ENCODE results near the gene MUC4. TPM values are rescaled to one million over a fixed set of nuclear protein-coding genes. Genes with fewer than 3 reads are reported as not detected.
A peak's percentile ranks its signal among the peaks of the same experiment; 100 is the strongest.

The MUC4 gene, protein sequence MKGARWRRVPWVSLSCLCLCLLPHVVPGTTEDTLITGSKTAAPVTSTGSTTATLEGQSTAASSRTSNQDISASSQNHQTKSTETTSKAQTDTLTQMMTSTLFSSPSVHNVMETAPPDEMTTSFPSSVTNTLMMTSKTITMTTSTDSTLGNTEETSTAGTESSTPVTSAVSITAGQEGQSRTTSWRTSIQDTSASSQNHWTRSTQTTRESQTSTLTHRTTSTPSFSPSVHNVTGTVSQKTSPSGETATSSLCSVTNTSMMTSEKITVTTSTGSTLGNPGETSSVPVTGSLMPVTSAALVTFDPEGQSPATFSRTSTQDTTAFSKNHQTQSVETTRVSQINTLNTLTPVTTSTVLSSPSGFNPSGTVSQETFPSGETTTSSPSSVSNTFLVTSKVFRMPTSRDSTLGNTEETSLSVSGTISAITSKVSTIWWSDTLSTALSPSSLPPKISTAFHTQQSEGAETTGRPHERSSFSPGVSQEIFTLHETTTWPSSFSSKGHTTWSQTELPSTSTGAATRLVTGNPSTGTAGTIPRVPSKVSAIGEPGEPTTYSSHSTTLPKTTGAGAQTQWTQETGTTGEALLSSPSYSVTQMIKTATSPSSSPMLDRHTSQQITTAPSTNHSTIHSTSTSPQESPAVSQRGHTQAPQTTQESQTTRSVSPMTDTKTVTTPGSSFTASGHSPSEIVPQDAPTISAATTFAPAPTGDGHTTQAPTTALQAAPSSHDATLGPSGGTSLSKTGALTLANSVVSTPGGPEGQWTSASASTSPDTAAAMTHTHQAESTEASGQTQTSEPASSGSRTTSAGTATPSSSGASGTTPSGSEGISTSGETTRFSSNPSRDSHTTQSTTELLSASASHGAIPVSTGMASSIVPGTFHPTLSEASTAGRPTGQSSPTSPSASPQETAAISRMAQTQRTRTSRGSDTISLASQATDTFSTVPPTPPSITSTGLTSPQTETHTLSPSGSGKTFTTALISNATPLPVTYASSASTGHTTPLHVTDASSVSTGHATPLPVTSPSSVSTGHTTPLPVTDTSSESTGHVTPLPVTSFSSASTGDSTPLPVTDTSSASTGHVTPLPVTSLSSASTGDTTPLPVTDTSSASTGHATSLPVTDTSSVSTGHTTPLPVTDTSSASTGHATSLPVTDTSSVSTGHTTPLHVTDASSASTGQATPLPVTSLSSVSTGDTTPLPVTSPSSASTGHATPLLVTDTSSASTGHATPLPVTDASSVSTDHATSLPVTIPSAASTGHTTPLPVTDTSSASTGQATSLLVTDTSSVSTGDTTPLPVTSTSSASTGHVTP (N-terminal part only)
- total RNA-seq (2014; rRNA removed; shearing (Covaris generic); ENCODE audit: low replicate concordance): not detected in 2 replicates

DNA sequence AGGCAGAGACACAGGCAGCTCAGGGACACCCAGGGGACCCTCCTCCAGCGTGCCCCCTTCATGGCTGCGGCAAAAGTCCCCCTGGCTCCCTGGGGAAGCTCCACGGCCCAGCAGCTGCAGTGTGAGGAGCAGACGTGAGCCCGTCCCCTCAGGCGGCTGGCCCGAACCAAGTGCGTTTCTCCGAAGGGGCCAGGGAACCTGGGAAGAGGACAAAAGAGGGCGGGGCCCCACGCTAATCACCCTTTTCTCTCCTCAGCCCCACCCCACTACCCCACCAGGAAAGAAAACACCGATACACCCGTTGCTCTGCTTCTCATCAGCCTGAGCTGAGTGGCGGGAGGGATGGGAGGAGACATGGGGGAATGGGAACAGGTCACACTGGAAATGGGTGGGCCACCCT, at the start of gene MUC4:
MUC4 (minus strand) TSS at position 174 of the 400 bp plus-strand sequence; CDS start at position 62, 112 bp downstream.
- Histone ChIP-seq H3K36me3 (ENCODE audit: insufficient read depth, low read length) (no peaks in the 10 kb centered on the region), H2AFZ (ENCODE audit: low read length) (no peak within 1 kb of the TSS), H3K4me2 (ENCODE audit: low read depth, low read length, poor library complexity, severe bottlenecking) (no peak within 1 kb of the TSS), H3K27ac (ENCODE audit: low read length) (no peak within 1 kb of the TSS), H3K27me3 (ENCODE audit: low read length) (no peaks in the 10 kb centered on the region), H3K79me2 (ENCODE audit: low read length) (no peaks in the 10 kb centered on the region), H3K9me2 (replicated peaks; ENCODE audit: insufficient read depth, low read length) (no peaks in the 10 kb centered on the region), H4K20me1 (ENCODE audit: insufficient read depth, low read depth, low read length) (no peaks in the 10 kb centered on the region), H3K4me3 (ENCODE audit: low read length) (no peak within 1 kb of the TSS), H3K9me3 (ENCODE audit: low read length) (no peaks in the 10 kb centered on the region), H3K4me1 (ENCODE audit: low read length) (no peaks in the 10 kb centered on the region), H3K9ac (ENCODE audit: low read length) (no peak within 1 kb of the TSS)
- no peak for DNase-seq

DNA sequence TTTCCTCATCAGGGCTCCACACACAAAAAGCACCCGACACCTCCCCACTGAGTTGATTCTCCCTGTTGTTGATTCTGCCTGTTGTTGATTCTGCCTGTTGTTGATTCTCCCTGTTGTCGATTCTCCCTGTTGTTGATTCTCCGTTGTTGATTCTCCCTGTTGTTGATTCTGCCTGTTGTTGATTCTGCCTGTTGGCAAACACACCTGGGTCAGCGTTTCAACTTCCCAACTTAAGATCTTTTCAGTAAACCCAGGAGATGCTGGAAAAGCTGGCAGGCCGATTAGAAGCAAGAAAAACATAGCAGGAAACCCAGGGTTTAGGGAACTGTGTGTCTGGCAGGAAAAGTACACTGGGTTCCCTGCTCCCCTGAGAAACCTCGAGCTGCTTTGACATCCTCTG, 48.7 kb upstream of the MUC4 start:
- no peak overlapping the region for H3K4me2 ChIP-seq (ENCODE audit: low read depth, low read length, poor library complexity, severe bottlenecking)

DNA sequence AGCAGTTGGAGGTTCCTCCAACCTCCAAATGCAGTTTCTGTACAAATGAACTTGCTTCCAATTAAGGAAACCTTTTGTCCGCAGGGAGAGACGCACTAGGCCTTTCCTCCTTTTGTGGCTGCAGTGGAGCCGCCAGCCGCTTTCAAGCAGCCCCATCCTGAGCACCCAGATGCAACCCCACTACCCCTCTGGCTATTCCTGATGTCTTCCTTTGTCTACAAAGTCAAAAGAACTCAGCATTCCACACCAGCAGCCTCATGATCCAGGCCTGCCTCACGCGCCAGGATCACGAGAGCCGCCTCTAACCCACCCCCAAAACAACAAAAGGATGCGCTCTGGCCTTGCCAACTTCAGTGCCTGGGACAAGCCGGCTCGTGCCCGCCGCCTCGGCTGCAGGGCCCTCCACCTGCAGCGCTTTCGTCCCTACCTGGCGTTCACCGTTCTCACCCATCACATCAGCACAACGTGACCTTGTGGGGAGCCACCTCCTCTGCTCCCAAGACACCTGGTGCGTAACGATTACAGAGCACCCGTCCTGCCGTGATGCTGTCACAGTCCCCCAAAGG, 48.2 kb upstream of the MUC4 start:
- H3K9ac ChIP-seq (ENCODE audit: low read length): peak overlapping the region; percentile 22; the same call in 1 of the 2 replicates
- peaks cover 9% of the 10 kb centered on the region for H3K4me1 ChIP-seq (ENCODE audit: low read length)
- H3K36me3 ChIP-seq (ENCODE audit: insufficient read depth, low read length): no peaks in the 10 kb centered on the region
- H3K27ac ChIP-seq (ENCODE audit: low read length): no peak overlapping the region
- H3K79me2 ChIP-seq (ENCODE audit: low read length): no peaks in the 10 kb centered on the region
- no peak for DNase-seq
- H3K4me3 ChIP-seq (ENCODE audit: low read length): no peak overlapping the region
- no peaks in the 10 kb centered on the region for H3K9me2 ChIP-seq (replicated peaks; ENCODE audit: insufficient read depth, low read length)
- H3K9me3 ChIP-seq (ENCODE audit: low read length): no peaks in the 10 kb centered on the region
- H3K4me2 ChIP-seq (ENCODE audit: low read depth, low read length, poor library complexity, severe bottlenecking): peak overlapping the region; percentile 41
- 0 out of 2 replicates have a peak overlapping the region, but pooled peaks have one; percentile 17 for H2AFZ ChIP-seq (ENCODE audit: low read length)
- no peaks in the 10 kb centered on the region for H3K27me3 ChIP-seq (ENCODE audit: low read length)
- H4K20me1 ChIP-seq (ENCODE audit: insufficient read depth, low read depth, low read length): 0 out of 2 replicates have a peak, but pooled peaks cover 8% of the 10 kb centered on the region

More for the DNA sequence above, 48.7 kb upstream of the MUC4 start:
- no peak for DNase-seq
- Histone ChIP-seq H3K4me3 (ENCODE audit: low read length) (no peak overlapping the region), H3K9me2 (replicated peaks; ENCODE audit: insufficient read depth, low read length) (no peaks in the 10 kb centered on the region), H3K36me3 (ENCODE audit: insufficient read depth, low read length) (no peaks in the 10 kb centered on the region), H3K27ac (ENCODE audit: low read length) (no peak overlapping the region), H3K27me3 (ENCODE audit: low read length) (no peaks in the 10 kb centered on the region), H3K79me2 (ENCODE audit: low read length) (no peaks in the 10 kb centered on the region), H3K9me3 (ENCODE audit: low read length) (no peaks in the 10 kb centered on the region), H2AFZ (ENCODE audit: low read length) (no peak overlapping the region), H4K20me1 (ENCODE audit: insufficient read depth, low read depth, low read length) (0 out of 2 replicates have a peak, but pooled peaks cover 8% of the 10 kb centered on the region), H3K9ac (ENCODE audit: low read length) (no peak overlapping the region), H3K4me1 (ENCODE audit: low read length) (peaks cover 9% of the 10 kb centered on the region)

DNA sequence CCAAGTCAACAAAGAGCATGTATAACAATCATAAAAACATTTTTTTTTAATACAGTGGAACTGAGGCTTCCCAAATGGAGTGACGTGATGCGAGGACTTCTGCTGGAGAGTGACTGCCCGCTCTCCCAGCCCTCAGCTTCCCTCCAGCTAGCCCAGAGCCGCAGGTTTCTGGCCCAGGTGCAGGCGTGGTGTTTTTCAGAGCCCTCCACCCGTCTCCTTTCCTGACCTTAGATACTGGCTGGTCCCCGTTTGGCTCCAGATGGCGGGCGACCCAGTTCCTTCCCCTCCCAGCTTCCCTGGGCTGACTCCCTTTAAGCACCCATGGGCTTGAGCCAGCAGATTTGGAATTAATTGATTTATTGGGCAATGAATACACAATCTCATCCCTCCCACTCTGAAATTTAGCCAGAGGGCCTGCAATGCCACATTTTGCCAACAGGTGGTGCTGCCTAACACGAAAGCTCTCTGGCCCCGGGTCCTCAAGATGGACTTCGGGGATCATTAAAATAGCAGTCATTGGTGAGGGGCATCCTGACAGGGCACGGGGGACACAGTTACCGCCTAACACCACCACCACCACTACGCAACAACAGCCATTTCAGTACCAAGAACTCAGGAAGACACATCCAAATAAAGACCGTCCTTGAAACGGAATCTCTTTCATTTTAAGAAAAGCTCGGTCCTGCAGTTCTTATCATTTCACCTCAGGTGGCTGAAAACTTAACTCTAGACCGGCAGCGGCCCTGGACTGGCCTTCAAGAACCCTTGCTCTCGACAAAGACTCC, 47.5 kb upstream of the MUC4 start:
- peak; percentile 94 for DNase-seq
- Histone ChIP-seq H3K27ac (ENCODE audit: low read length) (no peak overlapping the region), H3K36me3 (ENCODE audit: insufficient read depth, low read length) (no peaks in the 10 kb centered on the region), H3K4me1 (ENCODE audit: low read length) (peaks cover 9% of the 10 kb centered on the region), H4K20me1 (ENCODE audit: insufficient read depth, low read depth, low read length) (0 out of 2 replicates have a peak, but pooled peaks cover 8% of the 10 kb centered on the region), H3K4me2 (ENCODE audit: low read depth, low read length, poor library complexity, severe bottlenecking) (peak overlapping the region; percentile 41), H3K27me3 (ENCODE audit: low read length) (no peaks in the 10 kb centered on the region), H3K4me3 (ENCODE audit: low read length) (no peak overlapping the region; the same call in 1 of the 2 replicates), H2AFZ (ENCODE audit: low read length) (0 out of 2 replicates have a peak overlapping the region, but pooled peaks have one; percentile 17), H3K79me2 (ENCODE audit: low read length) (no peaks in the 10 kb centered on the region), H3K9me2 (replicated peaks; ENCODE audit: insufficient read depth, low read length) (no peaks in the 10 kb centered on the region), H3K9ac (ENCODE audit: low read length) (peak overlapping the region; percentile 22; the same call in 1 of the 2 replicates), H3K9me3 (ENCODE audit: low read length) (no peaks in the 10 kb centered on the region)

DNA sequence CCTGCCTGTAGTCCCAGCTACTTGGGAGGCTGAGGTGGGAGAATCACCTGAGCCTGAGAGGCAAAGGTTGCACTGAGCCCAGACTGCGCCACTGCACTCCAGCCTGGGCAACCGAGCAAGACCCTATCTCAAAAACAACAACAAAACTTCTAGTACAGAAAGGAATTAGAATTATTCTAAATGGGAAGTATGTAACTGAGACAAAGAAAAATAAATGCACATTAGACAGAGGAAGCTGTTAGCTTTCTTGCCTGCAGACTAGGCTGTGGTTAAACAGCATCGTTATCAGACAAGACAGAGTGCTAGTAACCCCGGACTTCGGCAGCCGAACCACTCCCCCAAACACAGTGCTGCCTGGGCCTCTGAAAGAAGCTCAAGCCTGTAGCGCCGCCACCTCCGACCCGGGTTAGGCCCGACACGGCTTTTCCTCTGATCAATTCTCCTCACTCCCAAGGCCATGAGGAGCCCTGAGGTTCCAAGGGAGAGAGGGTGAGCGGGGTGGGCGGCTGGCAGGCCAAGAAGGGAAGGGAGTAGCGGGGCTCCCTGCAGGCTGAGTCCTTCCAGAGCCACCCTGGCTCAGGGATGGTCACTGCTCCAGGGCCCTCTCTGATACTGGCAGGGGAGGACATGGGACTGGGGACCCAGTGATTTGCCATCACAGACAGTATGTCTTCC, 44.8 kb upstream of the MUC4 start:
- no peaks in the 10 kb centered on the region for H3K79me2 ChIP-seq (ENCODE audit: low read length)
- H2AFZ ChIP-seq (ENCODE audit: low read length): no peak overlapping the region
- no peaks in the 10 kb centered on the region for H3K36me3 ChIP-seq (ENCODE audit: insufficient read depth, low read length)
- H3K27me3 ChIP-seq (ENCODE audit: low read length): no peaks in the 10 kb centered on the region
- H3K9me2 ChIP-seq (replicated peaks; ENCODE audit: insufficient read depth, low read length): no peaks in the 10 kb centered on the region
- no peak overlapping the region for H3K4me3 ChIP-seq (ENCODE audit: low read length)
- DNase-seq: no peak
- no peak overlapping the region for H3K9ac ChIP-seq (ENCODE audit: low read length)
- H3K4me2 ChIP-seq (ENCODE audit: low read depth, low read length, poor library complexity, severe bottlenecking): no peak overlapping the region
- no peak overlapping the region for H3K27ac ChIP-seq (ENCODE audit: low read length)
- no peaks in the 10 kb centered on the region for H4K20me1 ChIP-seq (ENCODE audit: insufficient read depth, low read depth, low read length)
- H3K9me3 ChIP-seq (ENCODE audit: low read length): no peaks in the 10 kb centered on the region
- H3K4me1 ChIP-seq (ENCODE audit: low read length): peaks cover 6% of the 10 kb centered on the region

DNA sequence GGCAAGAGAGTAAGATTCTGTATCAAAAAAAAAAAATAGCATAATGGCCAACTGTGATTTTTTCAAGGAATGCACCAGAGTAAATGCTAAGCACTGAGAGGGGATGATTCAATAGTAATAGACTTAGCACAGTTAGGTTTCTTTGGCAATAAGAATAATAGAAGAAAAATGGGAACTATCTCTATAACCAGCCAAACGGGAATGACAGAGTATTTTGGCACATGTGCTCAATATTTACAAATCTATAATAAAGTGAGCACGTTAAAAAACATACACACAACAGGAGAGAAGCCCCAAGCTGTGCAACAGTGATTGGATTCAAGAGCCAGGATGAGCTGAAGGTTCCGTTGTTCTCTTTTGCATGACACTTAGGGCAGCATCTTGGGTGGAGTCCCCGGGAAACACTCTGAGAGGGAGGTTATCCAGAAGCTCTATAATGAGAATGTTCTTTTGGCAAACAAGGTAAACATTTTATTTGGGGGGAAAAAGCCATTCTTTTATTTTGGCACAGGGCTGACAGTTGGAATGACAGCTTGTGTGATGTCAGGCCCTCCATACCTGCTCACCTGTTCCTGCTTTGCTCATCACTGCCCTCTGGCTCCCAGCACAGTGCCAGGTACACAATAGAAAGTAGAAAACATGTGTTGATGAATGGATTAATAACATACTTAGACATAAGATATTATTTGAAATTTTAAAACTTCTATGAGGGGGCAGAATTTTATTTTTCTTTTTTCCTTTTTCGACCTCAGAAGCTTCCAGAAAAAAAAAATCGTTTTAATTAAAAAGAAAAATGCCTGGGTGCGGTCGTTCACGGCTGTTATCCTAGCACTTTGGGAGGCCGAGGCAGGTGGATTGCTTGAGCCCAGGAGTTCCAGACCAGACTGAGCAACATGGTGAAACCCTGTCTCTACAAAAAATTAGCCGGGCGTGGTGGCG, 44.0 kb upstream of the MUC4 start:
- no peak overlapping the region for H3K27ac ChIP-seq (ENCODE audit: low read length)

More for the DNA sequence above, 44.0 kb upstream of the MUC4 start:
- H4K20me1 ChIP-seq (ENCODE audit: insufficient read depth, low read depth, low read length): no peaks in the 10 kb centered on the region
- no peak overlapping the region for H2AFZ ChIP-seq (ENCODE audit: low read length)
- H3K4me2 ChIP-seq (ENCODE audit: low read depth, low read length, poor library complexity, severe bottlenecking): no peak overlapping the region
- H3K9ac ChIP-seq (ENCODE audit: low read length): no peak overlapping the region
- H3K36me3 ChIP-seq (ENCODE audit: insufficient read depth, low read length): no peaks in the 10 kb centered on the region
- H3K79me2 ChIP-seq (ENCODE audit: low read length): no peaks in the 10 kb centered on the region
- peaks cover 5% of the 10 kb centered on the region for H3K4me1 ChIP-seq (ENCODE audit: low read length)
- no peak for DNase-seq
- no peaks in the 10 kb centered on the region for H3K9me3 ChIP-seq (ENCODE audit: low read length)
- H3K4me3 ChIP-seq (ENCODE audit: low read length): no peak overlapping the region
- H3K27me3 ChIP-seq (ENCODE audit: low read length): no peaks in the 10 kb centered on the region
- no peaks in the 10 kb centered on the region for H3K9me2 ChIP-seq (replicated peaks; ENCODE audit: insufficient read depth, low read length)

All from Karpas-422 (cell line).